ENCODE measurements around the gene TRAF3IP3. TPM values are rescaled to one million over a fixed set of nuclear protein-coding genes. Genes with fewer than 3 reads are reported as not detected.
A peak's percentile ranks its signal among the peaks of the same experiment; 100 is the strongest.

The TRAF3IP3 gene
- polyA plus RNA-seq, 2 donors = 2.5 to 2.9 TPM

DNA sequence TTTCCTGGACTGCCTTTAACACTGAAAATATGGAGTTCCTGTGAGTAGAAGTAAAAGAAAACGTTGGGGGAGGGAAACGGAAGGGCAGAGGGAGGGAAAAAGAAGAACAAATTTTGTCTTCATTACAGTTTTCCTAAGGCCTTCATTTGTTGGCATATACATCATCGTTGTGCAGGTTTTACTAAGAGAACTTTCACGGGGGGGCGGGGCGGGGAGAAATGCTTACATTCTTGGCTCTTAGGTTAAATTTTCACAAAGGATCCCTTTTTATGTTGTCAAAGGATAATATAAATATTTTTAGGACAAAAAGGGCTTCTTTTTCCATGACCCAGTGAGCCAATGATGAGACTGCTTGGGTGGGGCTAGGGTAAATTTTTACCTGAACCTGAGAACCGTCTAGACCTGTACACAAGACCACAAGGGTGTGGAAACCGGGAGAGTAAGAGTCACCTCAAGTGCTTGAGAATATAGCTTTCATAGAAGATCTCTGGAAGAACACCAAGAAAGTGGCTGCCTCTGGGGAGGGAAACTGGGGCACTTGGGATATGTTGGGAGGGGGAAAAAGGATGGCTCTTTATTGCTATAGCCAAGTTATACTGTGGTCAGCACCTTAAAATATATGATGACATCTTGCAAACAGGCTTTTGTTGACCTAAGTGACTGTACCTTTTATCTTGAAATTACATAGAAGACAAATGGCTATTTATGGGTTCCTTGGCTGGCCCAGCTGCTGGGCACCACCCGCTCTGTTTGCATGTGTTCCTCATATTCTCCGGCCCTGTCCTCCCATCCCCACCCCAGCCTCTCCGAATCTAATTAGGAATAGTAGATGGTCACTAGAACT, 70.0 kb downstream of the TRAF3IP3 start:
- Histone ChIP-seq H3K4me3 (ENCODE audit: low read depth in 1 of 2, low read length in 2 of 2) (no peak overlapping the region), H3K27ac (ENCODE audit: low read depth in 2 of 2, low read length in 1 of 2) (peak overlapping the region; percentile 81 to 86), H3K27me3 (ENCODE audit: control insufficient read depth in 1 of 2, insufficient read depth in 2 of 2, low read length in 2 of 2) (no peaks in the 10 kb centered on the region), H3K36me3 (ENCODE audit: control insufficient read depth in 2 of 2, insufficient read depth in 2 of 2, low read length in 1 of 2) (peaks cover 0 to 1% of the 10 kb centered on the region in 2 donors), H3K9me3 (ENCODE audit: control insufficient read depth in 2 of 2, insufficient read depth in 1 of 2, low read depth in 1 of 2, low read length in 1 of 2) (no peaks in the 10 kb centered on the region), H3K4me1 (ENCODE audit: control insufficient read depth in 2 of 2, insufficient read depth in 2 of 2, low read length in 1 of 2) (no peaks in the 10 kb centered on the region)
- WGBS, 2 donors = 55 to 69% methylated on average over 11 of the region's 11 CpGs

DNA sequence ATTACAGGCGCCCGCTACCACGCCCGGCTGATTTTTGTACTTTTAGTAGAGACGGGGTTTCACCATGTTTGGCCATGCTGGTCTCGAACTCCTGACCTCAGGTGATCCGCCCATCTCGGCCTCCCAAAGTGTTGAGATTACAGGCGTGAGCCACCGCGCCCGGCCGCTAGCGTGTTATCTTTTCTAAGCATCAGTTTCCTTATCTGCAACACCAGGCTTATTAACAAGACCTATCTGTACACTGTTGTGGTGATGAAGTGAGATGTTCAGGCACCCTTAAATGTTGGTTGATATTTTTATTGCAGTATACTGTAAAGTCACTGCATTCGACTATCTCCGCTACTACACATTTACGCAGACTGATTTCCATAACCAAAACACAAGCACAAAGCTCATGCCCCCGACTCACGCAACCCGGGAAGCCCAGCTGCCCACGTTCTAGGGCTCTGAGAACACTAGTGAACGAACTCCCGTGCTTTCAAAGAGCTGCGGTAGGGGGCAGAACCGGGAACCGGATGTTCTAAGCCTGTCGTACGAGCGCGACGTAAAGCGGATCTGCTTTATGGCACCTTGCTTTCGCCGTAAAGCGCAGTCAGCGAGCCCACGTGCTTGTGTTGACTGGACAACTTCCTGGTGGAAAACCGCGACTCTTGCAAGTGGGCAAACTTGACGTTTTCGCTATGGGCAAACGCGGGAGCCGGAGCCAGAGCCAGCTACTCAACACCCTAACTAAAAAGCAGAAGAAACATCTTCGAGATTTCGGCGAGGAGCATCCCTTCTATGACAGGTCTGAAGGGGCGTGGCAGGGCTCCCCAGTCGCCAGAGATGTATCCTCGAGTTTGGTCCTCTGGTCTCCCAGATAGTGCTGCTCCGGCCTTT, 71.8 kb downstream of the TRAF3IP3 start, which contains the start of gene UTP25:
Gene UTP25 (plus strand): TSS at position 589 of the 879 bp plus-strand sequence. CDS start 92 bp downstream, at position 681.
- H3K4me3 ChIP-seq (ENCODE audit: low read depth in 1 of 2, low read length in 2 of 2) = peak within 1 kb of the TSS; percentile 81 to 89

DNA sequence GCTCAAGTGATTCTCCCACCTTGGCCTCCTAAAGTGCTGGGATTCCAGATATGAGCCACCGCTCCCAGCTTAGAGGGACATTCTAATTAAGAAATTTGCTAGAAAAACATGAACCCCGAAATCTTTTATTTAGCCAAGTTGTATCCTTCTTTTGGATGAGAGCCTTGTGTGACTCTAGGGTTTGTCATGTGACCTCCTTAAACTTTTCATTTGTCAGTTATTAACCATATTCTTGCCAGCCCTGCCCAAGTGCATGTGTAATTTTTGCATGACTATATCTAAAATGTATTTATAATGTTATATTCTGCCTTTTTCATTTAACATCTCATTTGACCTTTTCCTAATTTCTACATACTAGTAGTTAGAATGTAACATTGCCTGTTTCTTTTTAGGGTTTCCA, 73.9 kb downstream of the TRAF3IP3 start:
- Histone ChIP-seq H3K27me3 (ENCODE audit: control insufficient read depth in 1 of 2, insufficient read depth in 2 of 2, low read length in 2 of 2) (no peaks in the 10 kb centered on the region), H3K27ac (ENCODE audit: low read depth in 2 of 2, low read length in 1 of 2) (no peak overlapping the region), H3K36me3 (ENCODE audit: control insufficient read depth in 2 of 2, insufficient read depth in 2 of 2, low read length in 1 of 2) (peaks cover 8 to 17% of the 10 kb centered on the region in 2 donors), H3K4me3 (ENCODE audit: low read depth in 1 of 2, low read length in 2 of 2) (no peak overlapping the region), H3K4me1 (ENCODE audit: control insufficient read depth in 2 of 2, insufficient read depth in 2 of 2, low read length in 1 of 2) (no peaks in the 10 kb centered on the region), H3K9me3 (ENCODE audit: control insufficient read depth in 2 of 2, insufficient read depth in 1 of 2, low read depth in 1 of 2, low read length in 1 of 2) (no peaks in the 10 kb centered on the region)
- 68 to 79% methylated on average over 2 of the region's 2 CpGs for WGBS, 2 donors

More for the DNA sequence above, 71.8 kb downstream of the TRAF3IP3 start, which contains the start of gene UTP25:
- Histone ChIP-seq H3K27me3 (ENCODE audit: control insufficient read depth in 1 of 2, insufficient read depth in 2 of 2, low read length in 2 of 2) (no peaks in the 10 kb centered on the region), H3K27ac (ENCODE audit: low read depth in 2 of 2, low read length in 1 of 2) (peak within 1 kb of the TSS; percentile 70 to 82), H3K9me3 (ENCODE audit: control insufficient read depth in 2 of 2, insufficient read depth in 1 of 2, low read depth in 1 of 2, low read length in 1 of 2) (no peaks in the 10 kb centered on the region), H3K4me1 (ENCODE audit: control insufficient read depth in 2 of 2, insufficient read depth in 2 of 2, low read length in 1 of 2) (no peaks in the 10 kb centered on the region), H3K36me3 (ENCODE audit: control insufficient read depth in 2 of 2, insufficient read depth in 2 of 2, low read length in 1 of 2) (peaks cover 0 to 2% of the 10 kb centered on the region in 2 donors)
- WGBS, 2 donors = 17 to 19% methylated on average over 51 of the region's 51 CpGs

DNA sequence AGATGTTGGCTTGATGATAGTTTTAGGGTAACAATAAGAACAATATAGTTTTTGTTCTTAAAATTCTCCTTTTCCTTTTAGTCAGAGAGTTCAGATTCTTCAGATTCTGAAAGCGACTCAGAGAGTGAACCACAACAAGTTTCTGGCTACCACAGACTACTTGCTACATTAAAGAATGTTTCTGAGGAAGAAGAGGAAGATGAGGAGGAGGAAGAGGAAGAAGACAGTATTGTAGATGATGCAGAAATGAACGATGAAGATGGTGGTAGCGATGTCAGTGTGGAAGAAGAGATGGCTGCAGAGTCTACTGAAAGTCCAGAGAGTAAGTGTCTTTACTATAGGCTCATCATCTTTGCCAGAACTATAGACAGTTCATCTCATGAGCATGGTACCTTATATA, 74.9 kb downstream of the TRAF3IP3 start:
- Histone ChIP-seq H3K4me1 (ENCODE audit: control insufficient read depth in 2 of 2, insufficient read depth in 2 of 2, low read length in 1 of 2) (no peaks in the 10 kb centered on the region), H3K27me3 (ENCODE audit: control insufficient read depth in 1 of 2, insufficient read depth in 2 of 2, low read length in 2 of 2) (no peaks in the 10 kb centered on the region), H3K9me3 (ENCODE audit: control insufficient read depth in 2 of 2, insufficient read depth in 1 of 2, low read depth in 1 of 2, low read length in 1 of 2) (no peaks in the 10 kb centered on the region), H3K27ac (ENCODE audit: low read depth in 2 of 2, low read length in 1 of 2) (no peak overlapping the region), H3K36me3 (ENCODE audit: control insufficient read depth in 2 of 2, insufficient read depth in 2 of 2, low read length in 1 of 2) (peaks cover 8 to 21% of the 10 kb centered on the region in 2 donors), H3K4me3 (ENCODE audit: low read depth in 1 of 2, low read length in 2 of 2) (no peak overlapping the region)
- WGBS, 2 donors = 87 to 90% methylated on average over 3 of the region's 3 CpGs

DNA sequence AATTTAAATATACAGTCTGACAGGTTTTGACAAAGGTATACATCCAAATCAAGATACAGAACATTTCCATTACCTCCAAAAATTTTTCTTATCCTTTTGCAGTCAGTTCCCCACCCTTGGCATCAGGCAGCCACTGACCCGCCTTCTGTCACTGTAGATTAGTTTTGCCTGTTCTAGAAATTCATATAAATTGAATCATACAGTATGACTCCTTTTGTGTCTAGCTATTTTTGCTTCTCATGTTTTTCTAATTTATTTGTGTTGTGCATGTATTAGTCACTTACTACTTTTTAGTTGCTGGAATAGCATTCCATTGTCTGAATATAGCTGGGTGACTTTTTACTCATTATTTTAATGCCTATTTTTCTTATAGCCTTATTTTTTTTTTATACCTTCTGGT, 75.8 kb downstream of the TRAF3IP3 start:
- no peaks in the 10 kb centered on the region for H3K27me3 ChIP-seq (ENCODE audit: control insufficient read depth in 1 of 2, insufficient read depth in 2 of 2, low read length in 2 of 2)
- H3K4me3 ChIP-seq (ENCODE audit: low read depth in 1 of 2, low read length in 2 of 2) = no peak overlapping the region
- 91 to 96% methylated on average over 1 of the region's 1 CpG for WGBS, 2 donors
- H3K36me3 ChIP-seq (ENCODE audit: control insufficient read depth in 2 of 2, insufficient read depth in 2 of 2, low read length in 1 of 2) = peaks cover 8 to 21% of the 10 kb centered on the region in 2 donors
- no peaks in the 10 kb centered on the region for H3K4me1 ChIP-seq (ENCODE audit: control insufficient read depth in 2 of 2, insufficient read depth in 2 of 2, low read length in 1 of 2)
- H3K9me3 ChIP-seq (ENCODE audit: control insufficient read depth in 2 of 2, insufficient read depth in 1 of 2, low read depth in 1 of 2, low read length in 1 of 2) = no peaks in the 10 kb centered on the region
- no peak overlapping the region for H3K27ac ChIP-seq (ENCODE audit: low read depth in 2 of 2, low read length in 1 of 2)

Other genes with a start within 250 kb of the TRAF3IP3 start
- gene CAMK1G, start 172.3 kb upstream of the TRAF3IP3 start, polyA plus RNA-seq = under 1 TPM in 1 of 2 donors, not detected in 1; 0.01 TPM
- 10 to 100 TPM; 15.2 to 31.1 TPM for gene LAMB3, start 103.6 kb upstream of the TRAF3IP3 start, polyA plus RNA-seq
- 10 to 100 TPM in 1 of 2 donors, 1 to 10 TPM in 1; 5.1 to 10.5 TPM for gene G0S2, start 80.6 kb upstream of the TRAF3IP3 start, polyA plus RNA-seq
- under 1 TPM; 0.24 to 0.41 TPM for gene HSD11B1, start 51.2 kb upstream of the TRAF3IP3 start, polyA plus RNA-seq
- gene C1orf74, start 28.5 kb downstream of the TRAF3IP3 start, polyA plus RNA-seq = 1 to 10 TPM; 2.1 to 2.8 TPM
- 10 to 100 TPM; 36.7 to 50.3 TPM for gene IRF6, start 50.1 kb downstream of the TRAF3IP3 start, polyA plus RNA-seq
- 1 to 10 TPM; 1.3 to 2.4 TPM for gene UTP25, start 71.9 kb downstream of the TRAF3IP3 start, polyA plus RNA-seq
- under 1 TPM; under 0.01 TPM for gene SYT14, start 182.2 kb downstream of the TRAF3IP3 start, polyA plus RNA-seq